GM18858 (cell line): ENCODE data around the gene PRMT3.
"Not testable (repeated sequence)": the region's sequence is repeated elsewhere in the genome, so short reads cannot be mapped to it uniquely, and the experiment has no call there.

Experiments used
- ATAC-seq: cut with Tn5 transposase; IDR thresholded peaks from one replicate; pipeline ENCODE4 v1.9.1; 2021; ENCODE audit not compliant: unreplicated experiment

Gene PRMT3

DNA sequence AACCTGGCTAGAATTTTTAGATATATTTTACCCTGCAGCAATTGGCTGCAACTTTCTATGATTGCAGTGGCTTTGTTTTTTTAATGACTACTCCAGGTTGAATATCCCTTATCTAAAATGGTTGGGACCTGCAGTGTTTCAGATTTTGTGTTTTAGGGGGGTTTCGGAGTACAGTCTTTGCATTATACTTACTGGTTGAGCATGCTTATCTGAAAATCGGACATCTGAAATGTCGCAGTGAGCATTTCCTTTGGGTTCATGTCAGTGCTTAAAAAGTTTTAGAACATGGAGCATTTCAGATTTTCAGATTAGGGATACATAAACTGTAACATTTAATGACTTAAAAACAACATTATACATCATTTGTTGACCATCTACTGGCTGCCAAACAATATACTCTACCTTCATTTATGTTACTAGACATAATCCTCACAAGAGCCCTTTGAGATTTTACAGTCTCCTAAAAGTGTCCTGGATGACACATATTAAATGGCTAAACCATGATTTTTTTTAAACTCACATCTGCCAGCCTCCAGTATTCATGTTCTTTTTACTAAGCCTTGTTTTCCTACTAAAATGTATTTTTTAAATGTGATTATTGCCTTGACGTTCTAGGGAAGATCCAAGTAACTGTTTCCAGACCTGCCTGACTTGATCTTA is 66.3 kb downstream of the PRMT3 start:
- ATAC-seq = no peak

- no peak for ATAC-seq
Observed at GRCh38 chr11:20457001-20457799, 69.7 kb downstream of the PRMT3 start.

DNA sequence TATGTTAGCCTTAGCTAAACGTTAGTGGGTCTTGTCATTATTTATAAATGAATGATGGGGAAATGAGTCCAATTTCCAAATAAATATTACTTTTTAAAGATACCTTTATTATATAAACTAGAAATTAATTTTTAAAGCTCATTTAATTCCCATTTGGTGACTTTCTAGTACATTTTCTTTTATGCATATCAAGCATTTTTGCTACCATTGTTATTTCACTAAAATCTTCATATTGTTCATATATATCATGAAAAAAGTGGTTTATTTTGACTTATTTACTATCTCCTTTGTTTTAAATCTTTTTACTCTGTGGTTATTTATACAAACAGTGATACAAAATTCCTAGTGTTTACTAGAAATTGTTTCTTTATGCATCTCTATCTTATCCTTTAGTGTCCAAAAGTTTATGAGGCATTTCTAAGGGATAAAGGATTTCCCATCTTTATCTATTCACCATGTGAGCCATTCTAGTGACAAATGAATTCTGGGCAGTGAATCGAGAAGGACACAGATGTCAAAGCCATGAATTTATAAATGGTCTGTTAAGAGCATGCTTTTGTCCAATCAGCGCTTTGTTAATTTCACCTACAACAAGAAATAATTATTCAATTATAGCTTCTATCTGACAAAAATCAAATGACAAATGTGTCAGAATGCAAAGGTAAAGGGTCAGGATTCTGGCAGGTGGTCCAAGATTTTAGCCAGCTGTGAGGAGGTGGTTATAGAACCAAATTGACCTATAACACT is 70.6 kb downstream of the PRMT3 start:
- no peak for ATAC-seq

DNA sequence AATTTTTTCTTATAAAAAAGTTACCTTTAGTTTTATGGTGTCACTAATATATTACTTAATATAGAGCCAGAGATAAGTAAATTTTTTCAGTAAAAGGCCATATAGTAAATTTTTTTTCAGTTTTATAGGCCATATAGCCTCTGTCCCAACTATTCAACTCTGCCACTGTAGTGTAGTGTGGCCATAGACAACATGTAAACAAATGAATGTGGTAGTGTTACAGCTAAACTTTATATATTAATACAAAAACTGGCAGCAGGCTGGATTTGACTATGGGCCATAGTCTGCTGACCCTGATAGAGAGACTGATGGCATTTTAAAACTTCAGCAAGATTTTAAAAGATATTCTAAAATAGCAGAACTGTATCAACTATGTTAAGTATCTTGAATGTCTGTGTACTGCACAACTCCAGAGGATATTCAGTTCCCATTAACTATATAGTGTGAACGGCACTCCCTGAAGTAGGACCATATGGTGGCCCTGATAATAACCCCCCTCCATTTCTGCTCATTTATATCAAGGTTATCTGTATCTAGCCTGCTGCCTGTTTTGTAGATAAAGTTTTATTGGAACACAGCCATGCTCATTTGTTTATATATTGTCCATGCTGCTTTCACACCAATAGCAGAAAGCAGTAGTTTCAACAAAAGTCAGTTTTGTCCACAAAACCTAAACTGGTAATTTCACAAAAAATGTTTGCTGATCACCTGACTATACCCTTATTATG is 71.6 kb downstream of the PRMT3 start:
- ATAC-seq = no peak

GRCh38 chr11:20459865-20460264 is 72.3 kb downstream of the PRMT3 start:
- no peak for ATAC-seq

DNA sequence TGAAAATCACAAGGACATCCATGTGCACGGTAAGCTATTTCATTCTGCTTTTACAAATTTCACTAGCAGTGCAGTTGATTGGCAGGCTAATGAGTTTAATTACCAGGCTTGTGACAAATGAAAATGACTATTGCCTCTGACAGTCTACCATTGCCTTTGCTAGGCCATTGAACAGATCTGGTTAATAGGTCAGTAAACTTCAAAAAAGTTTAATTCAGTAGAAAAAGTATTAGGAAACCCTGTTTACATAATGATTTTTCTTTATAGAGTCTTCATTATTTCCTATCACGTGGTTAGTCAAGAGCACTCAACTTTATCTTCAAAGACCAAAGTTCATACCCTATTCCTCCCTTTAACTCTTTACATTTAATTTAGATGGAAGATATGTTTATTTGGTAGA is 77.0 kb downstream of the PRMT3 start:
- ATAC-seq = no peak

- no peak for ATAC-seq
Observed at GRCh38 chr11:20467487-20468185, 80.1 kb downstream of the PRMT3 start.

DNA sequence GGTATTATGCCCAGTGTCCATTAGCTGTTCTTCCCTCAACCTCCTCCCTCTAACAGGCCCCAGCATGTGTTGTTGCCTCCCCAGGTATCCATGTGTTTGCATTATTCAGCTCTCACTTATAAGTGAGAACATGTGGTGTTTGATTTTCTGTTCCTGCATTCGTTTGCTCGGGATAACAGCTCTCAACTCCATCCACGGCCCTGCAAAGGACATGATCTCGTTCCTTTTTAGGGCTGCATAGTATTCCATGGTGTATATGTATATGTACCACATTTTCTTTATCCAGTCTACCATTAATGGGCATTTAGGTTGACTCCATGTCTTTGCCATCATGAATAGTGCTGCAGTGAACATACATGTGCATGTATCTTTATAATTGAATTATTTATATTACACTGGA is 82.8 kb downstream of the PRMT3 start:
- no peak for ATAC-seq

- ATAC-seq = not testable (repeated sequence)
Observed at GRCh38 chr11:20471929-20472328, 84.4 kb downstream of the PRMT3 start.

DNA sequence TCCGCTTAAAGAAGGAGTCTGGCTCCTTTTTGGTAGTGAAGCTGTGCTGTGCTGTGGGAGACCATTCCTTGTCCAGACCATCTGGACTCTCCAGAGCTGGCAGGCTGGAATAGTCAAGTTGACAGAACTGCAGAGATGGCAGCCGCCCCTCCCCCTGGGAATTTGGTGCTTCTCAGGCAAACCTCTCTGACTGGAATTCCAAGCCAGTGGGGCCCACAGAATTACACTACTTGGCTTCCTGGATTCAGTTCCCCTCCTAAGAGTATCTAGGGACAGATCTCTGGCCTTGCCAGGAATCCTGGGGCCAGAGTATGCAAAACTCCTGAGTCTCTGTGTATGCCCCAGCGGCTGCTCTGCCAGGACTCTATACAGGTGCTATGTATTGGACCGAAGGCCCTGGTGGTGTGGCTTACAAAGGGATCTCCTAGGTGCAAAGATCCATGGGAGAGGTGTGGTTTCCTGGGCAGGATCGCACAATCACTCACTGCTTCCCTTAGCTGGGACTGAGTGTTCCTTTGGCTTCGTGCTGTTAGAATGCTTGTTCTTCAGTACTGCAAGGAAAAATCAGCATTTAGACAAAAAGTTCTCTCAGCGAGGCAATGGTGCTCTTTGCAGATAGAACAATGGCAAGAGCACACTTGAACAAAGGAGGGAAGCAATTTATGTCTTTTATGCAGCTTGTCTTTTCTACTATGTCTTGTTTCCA is 86.8 kb downstream of the PRMT3 start:
- ATAC-seq = no peak

GRCh38 chr11:20474882-20475517 is 87.5 kb downstream of the PRMT3 start:
- ATAC-seq = no peak

DNA sequence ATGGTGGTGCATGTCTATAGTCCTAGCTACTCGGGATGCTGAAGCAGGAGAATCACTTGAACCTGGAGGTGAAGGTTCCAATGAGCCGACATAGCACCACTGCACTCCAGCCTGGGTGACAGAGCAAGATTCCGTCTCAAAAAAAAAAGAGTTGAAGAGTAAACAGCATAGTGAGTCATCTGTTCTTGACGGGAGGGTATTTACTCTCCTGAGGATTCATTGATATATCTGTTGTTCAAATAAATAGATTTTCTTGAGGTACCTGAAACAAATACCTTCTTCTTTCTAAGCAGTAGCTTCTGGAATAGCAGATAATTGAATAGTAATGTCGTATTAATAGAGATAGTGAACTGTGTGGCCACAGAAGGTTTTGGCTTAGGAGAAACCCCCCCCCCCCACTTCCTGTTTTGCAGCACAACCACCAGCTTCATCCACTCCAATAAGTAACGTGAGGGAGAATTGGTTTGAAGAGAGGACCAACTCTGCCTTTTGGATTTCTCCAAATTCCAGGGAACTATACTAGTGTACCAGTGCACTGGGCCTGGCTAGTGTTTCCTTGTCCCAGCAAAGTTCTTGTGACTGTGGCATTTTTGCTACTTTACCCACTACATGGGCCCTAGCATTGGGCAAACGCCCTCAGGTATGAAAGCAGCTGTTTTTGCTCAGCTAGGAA is 90.0 kb downstream of the PRMT3 start:
- no peak for ATAC-seq

DNA sequence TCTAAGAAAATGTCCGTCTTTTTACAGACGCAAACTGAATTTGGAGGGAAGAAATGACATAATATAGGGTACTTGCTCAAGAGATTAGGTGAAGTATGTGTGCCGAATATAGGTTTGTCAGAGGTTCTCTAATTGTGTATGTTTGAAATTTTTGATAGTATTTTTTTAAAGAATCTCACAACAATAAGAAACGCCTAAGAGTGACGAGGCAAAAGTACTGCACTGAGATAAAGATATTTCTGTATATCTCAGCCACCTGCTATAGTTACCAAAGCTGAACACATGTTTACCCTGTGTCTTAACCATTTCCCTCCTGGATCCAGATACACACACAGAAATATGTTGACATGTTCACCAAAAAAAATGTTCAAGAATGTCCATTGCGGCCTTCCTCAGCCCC is 92.0 kb downstream of the PRMT3 start:
- no peak for ATAC-seq

DNA sequence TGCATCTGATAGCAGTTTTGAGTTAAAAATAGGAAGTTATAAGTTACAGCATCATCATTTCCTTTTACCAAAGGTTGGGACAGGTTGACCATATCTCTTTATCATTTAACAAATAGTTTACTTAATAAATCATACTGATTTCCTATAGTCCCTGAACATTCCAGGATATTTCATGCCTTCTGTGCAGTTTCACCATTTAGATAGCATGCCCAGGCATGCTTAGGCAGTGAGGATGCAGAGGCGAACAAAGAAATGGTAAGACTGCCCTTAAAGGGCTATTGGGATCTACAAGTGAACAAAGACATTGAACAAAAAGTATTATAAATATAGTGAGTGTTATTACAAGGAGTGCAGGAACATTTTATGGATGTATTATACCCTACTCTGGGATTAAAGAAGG is 96.4 kb downstream of the PRMT3 start:
- no peak for ATAC-seq

DNA sequence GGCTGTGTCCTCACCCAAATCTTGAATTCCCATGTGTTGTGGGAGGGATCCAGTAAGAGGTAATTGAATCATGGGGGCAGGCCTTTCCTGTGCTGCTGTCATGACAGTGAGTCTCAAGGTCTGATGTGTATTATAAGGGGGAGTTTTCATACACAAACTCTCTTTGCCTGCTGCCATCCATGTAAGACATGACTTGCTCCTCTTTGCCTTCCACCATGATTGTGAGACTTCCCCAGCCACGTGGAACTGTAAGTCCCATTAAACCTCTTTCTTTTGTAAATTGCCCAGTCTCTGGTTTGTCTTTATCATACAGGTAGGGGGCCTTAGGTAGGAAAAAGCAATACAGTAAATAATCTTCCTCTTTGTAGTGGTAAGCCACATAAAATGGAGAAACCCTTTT is 96.9 kb downstream of the PRMT3 start:
- ATAC-seq = not testable (repeated sequence)

GRCh38 chr11:20488352-20488751 is 100.8 kb downstream of the PRMT3 start:
- ATAC-seq = no peak

- ATAC-seq = peak; percentile 90
Observed at GRCh38 chr11:20489948-20490347, 102.4 kb downstream of the PRMT3 start.

GRCh38 chr11:20493340-20493739 is 105.8 kb downstream of the PRMT3 start:
- no peak for ATAC-seq
